Measurements from ENCODE around the gene ZNF470.
A peak's percentile ranks its signal among the peaks of the same experiment; 100 is the strongest.

The ZNF470 gene

GRCh38 chr19:56594783-56595547 lies 27.7 kb downstream of the ZNF470 start, which contains the start of gene ZNF71:
ZNF71 (plus strand) TSS chr19:56595302; CDS start chr19:56601559, 6,257 bp downstream.
- H3K9me3 Mint-ChIP-seq: peaks cover 61% of the 10 kb centered on the region

DNA sequence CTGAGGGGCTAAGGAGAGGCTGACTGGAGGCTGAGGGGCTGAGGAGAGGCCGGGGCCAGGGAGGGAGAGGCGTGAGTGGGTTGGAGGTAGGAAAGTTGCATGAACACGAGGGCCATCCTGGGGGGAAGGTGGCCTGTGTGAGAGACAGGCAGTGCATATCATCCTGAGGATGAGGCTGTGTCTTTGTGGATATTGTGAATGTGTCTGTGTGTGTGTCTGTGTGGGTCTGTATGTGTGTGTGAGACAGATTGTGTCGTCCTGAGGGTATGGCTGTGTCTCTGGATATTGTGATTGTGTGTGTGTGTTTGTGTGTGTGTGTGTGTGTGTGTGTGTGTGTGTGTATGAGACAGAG lies 28.3 kb downstream of the ZNF470 start:
- Mint-ChIP-seq H3K4me1 (ENCODE audit: low read depth) (peaks cover 12% of the 10 kb centered on the region), H3K9me3 (peaks cover 57% of the 10 kb centered on the region), H3K36me3 (ENCODE audit: low read depth) (peaks cover 24% of the 10 kb centered on the region), H3K27me3 (ENCODE audit: low read depth) (no peaks in the 10 kb centered on the region), H3K4me3 (peak overlapping the region; percentile 92), H3K27ac (peak overlapping the region; percentile 81)

More at GRCh38 chr19:56594783-56595547, 27.7 kb downstream of the ZNF470 start, which contains the start of gene ZNF71:
- Mint-ChIP-seq H3K27me3 (ENCODE audit: low read depth) (no peaks in the 10 kb centered on the region), H3K36me3 (ENCODE audit: low read depth) (peaks cover 22% of the 10 kb centered on the region), H3K4me1 (ENCODE audit: low read depth) (peaks cover 12% of the 10 kb centered on the region), H3K27ac (peak within 1 kb of the TSS; percentile 81), H3K4me3 (peak within 1 kb of the TSS; percentile 92)

DNA sequence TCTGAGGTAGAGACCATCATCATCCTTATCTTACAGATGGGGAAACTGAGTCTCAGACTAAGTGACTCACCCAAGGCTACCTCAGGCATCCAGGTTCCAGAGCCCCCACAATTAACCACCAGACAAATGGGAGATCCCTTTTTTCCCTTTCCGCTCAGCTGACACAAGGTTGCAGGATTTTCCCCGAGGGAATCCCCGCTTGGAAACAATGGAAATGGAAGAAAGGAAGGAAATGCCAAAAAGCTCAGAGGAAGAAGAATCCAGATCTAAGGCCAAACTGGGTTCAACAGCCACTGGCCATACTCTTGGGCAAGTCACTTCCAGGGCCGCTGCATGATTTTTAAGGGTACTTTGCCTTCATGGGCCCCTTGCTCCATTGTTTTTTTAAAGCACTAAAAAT lies 29.4 kb downstream of the ZNF470 start:
- no peak overlapping the region for H3K4me3 Mint-ChIP-seq
- peaks cover 35% of the 10 kb centered on the region for H3K36me3 Mint-ChIP-seq (ENCODE audit: low read depth)
- no peak overlapping the region for H3K27ac Mint-ChIP-seq

DNA sequence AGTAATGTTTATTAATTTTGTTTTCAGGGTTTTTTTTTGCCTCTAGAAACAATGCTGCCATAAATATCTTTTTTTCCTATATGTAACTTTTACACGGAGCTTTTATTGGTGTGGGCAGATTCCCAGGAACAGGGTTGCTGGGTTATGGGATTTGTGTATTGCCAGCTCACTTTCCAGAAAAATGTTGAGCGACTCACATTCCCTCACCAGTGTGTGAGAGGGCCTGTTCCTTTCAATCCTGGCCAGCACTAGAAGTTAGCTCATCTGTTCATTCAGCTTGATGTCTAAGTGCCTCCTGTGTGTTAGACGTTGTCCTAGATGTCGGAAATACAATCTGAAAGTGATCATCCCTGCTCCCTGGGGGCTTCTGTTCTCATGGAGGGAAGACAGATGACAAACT lies 30.4 kb downstream of the ZNF470 start:
- H3K27ac Mint-ChIP-seq: no peak overlapping the region
- no peak overlapping the region for H3K4me3 Mint-ChIP-seq
- peaks cover 43% of the 10 kb centered on the region for H3K36me3 Mint-ChIP-seq (ENCODE audit: low read depth)
- H3K4me1 Mint-ChIP-seq (ENCODE audit: low read depth): peaks cover 12% of the 10 kb centered on the region
- H3K9me3 Mint-ChIP-seq: peaks cover 59% of the 10 kb centered on the region
- no peaks in the 10 kb centered on the region for H3K27me3 Mint-ChIP-seq (ENCODE audit: low read depth)

More for the DNA sequence above, 29.4 kb downstream of the ZNF470 start:
- peaks cover 12% of the 10 kb centered on the region for H3K4me1 Mint-ChIP-seq (ENCODE audit: low read depth)
- H3K27me3 Mint-ChIP-seq (ENCODE audit: low read depth): no peaks in the 10 kb centered on the region
- peaks cover 61% of the 10 kb centered on the region for H3K9me3 Mint-ChIP-seq

DNA sequence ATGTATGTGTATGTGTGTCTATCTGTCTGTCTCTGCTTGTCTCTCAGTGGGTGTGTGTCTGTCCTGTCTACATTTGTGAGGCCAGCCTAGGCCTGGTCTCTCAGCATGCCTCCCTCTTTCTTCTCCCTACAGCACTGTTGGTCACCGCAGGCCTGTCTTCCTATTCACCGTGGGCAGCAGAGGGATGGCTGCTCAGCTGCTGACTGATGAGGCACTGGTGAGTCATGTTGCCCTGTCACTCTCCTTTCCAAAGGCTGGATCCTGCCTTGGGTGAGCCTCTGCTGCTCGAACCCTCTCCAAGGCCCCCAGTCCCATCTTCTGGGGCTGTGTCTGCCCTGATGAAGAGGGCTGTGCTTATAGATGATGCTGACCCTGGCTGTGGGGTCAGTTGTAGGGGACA lies 34.1 kb downstream of the ZNF470 start:
- Mint-ChIP-seq H3K4me1 (ENCODE audit: low read depth) (no peaks in the 10 kb centered on the region), H3K9me3 (peaks cover 63% of the 10 kb centered on the region), H3K27me3 (ENCODE audit: low read depth) (no peaks in the 10 kb centered on the region), H3K4me3 (no peak overlapping the region), H3K27ac (no peak overlapping the region), H3K36me3 (ENCODE audit: low read depth) (peaks cover 52% of the 10 kb centered on the region)

DNA sequence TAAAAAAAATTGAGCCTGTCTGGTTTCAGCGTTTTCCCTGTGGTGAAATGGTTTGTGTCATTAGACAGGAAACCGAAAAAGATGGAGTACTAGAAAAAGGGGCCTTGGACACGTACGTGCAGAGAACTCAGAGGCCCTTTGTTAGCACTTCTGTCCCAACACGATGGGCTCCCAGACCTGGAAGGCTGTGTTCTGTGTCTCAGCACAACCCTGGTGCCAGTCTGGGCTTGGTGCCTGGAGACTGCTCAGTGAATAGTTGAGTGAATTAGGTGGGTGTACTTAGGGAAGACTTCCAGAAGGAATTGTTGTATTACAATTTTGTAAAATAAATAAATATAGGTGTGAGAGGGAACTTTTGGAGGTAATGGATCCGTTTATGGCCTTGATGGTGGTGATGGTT lies 36.6 kb downstream of the ZNF470 start:
- peaks cover 44% of the 10 kb centered on the region for H3K36me3 Mint-ChIP-seq (ENCODE audit: low read depth)
- H3K4me1 Mint-ChIP-seq (ENCODE audit: low read depth): no peaks in the 10 kb centered on the region
- no peaks in the 10 kb centered on the region for H3K27me3 Mint-ChIP-seq (ENCODE audit: low read depth)
- peaks cover 62% of the 10 kb centered on the region for H3K9me3 Mint-ChIP-seq
- H3K4me3 Mint-ChIP-seq: no peak overlapping the region
- H3K27ac Mint-ChIP-seq: no peak overlapping the region

DNA sequence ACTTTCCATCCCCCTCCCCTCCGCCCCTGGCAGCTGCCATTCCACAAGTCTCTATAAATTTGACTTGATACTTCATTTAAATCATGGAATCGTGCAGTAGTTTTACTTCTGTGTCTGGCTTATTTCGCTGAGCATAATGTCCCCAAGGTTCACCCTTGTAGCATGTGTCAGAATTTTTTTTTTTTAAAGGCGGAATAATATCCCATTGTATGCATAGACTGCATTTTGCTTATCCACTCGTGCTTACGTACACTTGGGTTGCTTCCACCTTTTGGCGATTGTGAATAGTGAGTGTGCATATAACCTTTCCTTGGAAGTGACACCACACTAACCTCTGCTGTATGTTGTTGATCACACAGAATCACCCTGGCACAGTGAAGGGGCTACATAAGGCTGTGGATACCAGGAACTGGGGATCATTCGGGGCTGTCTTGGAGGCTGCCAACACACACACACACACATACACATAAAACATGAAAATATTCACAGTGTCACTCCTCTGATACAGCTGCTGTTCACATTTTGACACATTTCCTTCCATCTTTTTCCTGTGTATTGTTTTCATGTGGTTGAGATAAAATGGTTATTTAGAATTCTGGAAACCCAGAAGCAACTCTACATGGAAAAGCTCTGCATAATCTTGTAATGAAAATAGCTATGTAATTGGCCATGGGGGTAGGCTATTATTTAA lies 41.2 kb downstream of the ZNF470 start:
- H3K9me3 Mint-ChIP-seq: peaks cover 72% of the 10 kb centered on the region
- H3K27ac Mint-ChIP-seq: no peak overlapping the region
- peaks cover 21% of the 10 kb centered on the region for H3K36me3 Mint-ChIP-seq (ENCODE audit: low read depth)
- H3K4me3 Mint-ChIP-seq: no peak overlapping the region
- no peaks in the 10 kb centered on the region for H3K27me3 Mint-ChIP-seq (ENCODE audit: low read depth)
- H3K4me1 Mint-ChIP-seq (ENCODE audit: low read depth): no peaks in the 10 kb centered on the region

DNA sequence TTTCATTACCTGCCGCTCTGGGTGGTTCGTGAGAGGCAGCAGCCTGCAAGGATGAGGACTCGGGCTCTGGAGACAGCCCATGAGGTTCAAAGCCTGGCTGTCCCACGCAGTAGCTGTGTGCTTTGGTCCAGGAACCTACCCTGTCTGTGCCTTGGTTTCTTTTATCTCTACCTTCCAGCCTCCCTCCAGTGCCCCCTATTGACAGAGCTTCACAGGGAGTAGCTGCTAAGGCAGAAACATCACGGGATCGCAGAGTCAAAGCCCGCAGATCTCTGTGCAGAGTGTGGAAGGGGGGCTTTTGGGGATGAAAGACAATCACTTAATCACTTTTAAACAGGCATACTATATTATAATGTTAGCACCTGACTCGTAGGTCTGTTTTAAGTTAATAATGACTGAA lies 44.0 kb downstream of the ZNF470 start:
- Mint-ChIP-seq H3K27ac (no peak overlapping the region), H3K9me3 (peaks cover 84% of the 10 kb centered on the region), H3K4me3 (no peak overlapping the region), H3K27me3 (ENCODE audit: low read depth) (no peaks in the 10 kb centered on the region), H3K36me3 (ENCODE audit: low read depth) (peaks cover 21% of the 10 kb centered on the region), H3K4me1 (ENCODE audit: low read depth) (no peaks in the 10 kb centered on the region)

DNA sequence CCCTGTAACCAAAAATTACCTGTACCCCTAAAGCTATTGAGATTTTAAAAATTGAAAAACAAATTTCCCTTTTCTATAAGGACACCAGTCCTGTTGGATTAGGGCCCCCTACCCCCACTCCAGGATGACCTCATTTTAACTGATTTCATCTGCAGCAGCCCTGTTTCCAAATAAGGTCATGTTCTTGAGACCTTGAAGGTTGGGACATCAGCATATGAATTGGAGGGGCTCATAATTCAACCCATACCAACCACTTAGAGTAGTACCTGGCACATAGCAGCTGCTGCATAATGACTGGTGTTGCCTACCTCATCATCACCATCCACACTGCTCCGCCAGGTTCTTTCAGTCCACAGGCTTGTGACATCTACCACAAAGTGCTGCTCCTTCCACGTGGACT lies 45.5 kb downstream of the ZNF470 start:
- Mint-ChIP-seq H3K4me3 (no peak overlapping the region), H3K27ac (no peak overlapping the region), H3K27me3 (ENCODE audit: low read depth) (no peaks in the 10 kb centered on the region), H3K4me1 (ENCODE audit: low read depth) (no peaks in the 10 kb centered on the region), H3K9me3 (peaks cover 93% of the 10 kb centered on the region), H3K36me3 (ENCODE audit: low read depth) (peaks cover 24% of the 10 kb centered on the region)

DNA sequence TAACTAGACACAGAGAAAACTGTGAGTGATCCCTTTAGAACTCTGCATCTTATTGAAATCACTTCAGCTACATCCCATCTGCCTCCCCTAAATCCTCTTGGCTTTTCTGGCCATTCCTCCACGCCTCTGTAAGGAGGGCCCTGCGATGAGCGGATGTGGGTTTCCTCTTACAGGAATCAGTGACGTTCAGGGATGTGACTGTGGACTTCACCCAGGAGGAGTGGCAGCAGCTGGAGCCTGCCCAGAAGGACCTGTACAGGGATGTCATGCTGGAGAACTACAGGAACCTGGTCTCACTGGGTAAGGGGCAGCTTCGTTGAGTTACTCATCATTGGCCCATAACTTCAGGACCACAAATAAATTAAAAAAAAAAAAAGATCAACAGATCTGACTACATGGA lies 46.4 kb downstream of the ZNF470 start:
- Mint-ChIP-seq H3K9me3 (peaks cover 92% of the 10 kb centered on the region), H3K27ac (no peak overlapping the region), H3K4me1 (ENCODE audit: low read depth) (no peaks in the 10 kb centered on the region), H3K4me3 (no peak overlapping the region), H3K27me3 (ENCODE audit: low read depth) (no peaks in the 10 kb centered on the region), H3K36me3 (ENCODE audit: low read depth) (peaks cover 27% of the 10 kb centered on the region)

DNA sequence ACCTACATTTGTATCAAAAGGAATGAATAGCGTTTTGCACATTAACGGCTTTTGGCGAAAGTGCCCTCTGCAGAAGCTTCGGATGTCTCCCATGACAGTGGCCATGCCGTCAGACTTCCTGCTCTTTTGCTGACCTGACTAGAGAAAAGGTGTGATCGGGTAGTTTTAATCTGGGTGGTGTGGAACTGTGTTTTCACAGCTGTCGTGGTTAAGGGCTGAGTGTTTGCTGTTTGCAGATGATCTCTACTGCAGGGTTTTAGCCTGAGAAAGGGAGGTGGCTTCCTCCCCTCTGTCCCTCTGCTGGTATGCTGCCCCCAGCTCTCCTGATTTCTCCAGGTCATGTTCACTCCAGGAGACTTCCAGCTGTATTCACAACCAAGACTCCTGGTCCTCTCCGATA lies 50.3 kb downstream of the ZNF470 start:
- H3K4me3 Mint-ChIP-seq: no peak overlapping the region
- peaks cover 82% of the 10 kb centered on the region for H3K9me3 Mint-ChIP-seq

GRCh38 chr19:56619121-56619520 lies 51.9 kb downstream of the ZNF470 start:
- Mint-ChIP-seq H3K27ac (no peak overlapping the region), H3K4me1 (ENCODE audit: low read depth) (no peaks in the 10 kb centered on the region)

More for the DNA sequence above, 50.3 kb downstream of the ZNF470 start:
- no peaks in the 10 kb centered on the region for H3K27me3 Mint-ChIP-seq (ENCODE audit: low read depth)
- H3K27ac Mint-ChIP-seq: no peak overlapping the region
- no peaks in the 10 kb centered on the region for H3K4me1 Mint-ChIP-seq (ENCODE audit: low read depth)
- H3K36me3 Mint-ChIP-seq (ENCODE audit: low read depth): peaks cover 30% of the 10 kb centered on the region

GRCh38 chr19:56622374-56622773 lies 55.1 kb downstream of the ZNF470 start:
- H3K9me3 Mint-ChIP-seq: peaks cover 65% of the 10 kb centered on the region

More at GRCh38 chr19:56619121-56619520, 51.9 kb downstream of the ZNF470 start:
- H3K36me3 Mint-ChIP-seq (ENCODE audit: low read depth): peaks cover 37% of the 10 kb centered on the region
- peaks cover 78% of the 10 kb centered on the region for H3K9me3 Mint-ChIP-seq
- H3K27me3 Mint-ChIP-seq (ENCODE audit: low read depth): no peaks in the 10 kb centered on the region
- H3K4me3 Mint-ChIP-seq: no peak overlapping the region

DNA sequence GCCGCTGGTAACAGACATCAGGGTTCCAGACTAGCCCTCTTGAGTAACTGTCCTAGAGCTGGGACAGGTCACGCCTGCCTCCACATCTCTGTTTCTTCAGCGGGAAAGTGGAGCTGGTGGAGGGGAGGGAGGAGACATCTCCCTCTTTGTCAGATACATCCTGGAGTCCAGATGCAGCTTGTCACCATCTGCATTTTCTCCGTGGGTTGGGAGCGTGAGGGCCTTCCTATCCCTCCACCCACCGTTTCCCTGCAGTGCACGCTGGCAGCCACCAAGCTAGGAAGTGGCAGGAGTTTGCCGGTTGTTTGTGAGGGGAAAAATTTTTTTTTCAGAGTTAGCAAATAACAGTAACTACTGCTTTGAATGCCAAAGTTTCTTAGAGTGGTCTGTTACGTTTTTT lies 55.7 kb downstream of the ZNF470 start:
- H3K27me3 Mint-ChIP-seq (ENCODE audit: low read depth): no peaks in the 10 kb centered on the region
- no peaks in the 10 kb centered on the region for H3K4me1 Mint-ChIP-seq (ENCODE audit: low read depth)
- H3K9me3 Mint-ChIP-seq: peaks cover 66% of the 10 kb centered on the region
- peaks cover 34% of the 10 kb centered on the region for H3K36me3 Mint-ChIP-seq (ENCODE audit: low read depth)
- H3K27ac Mint-ChIP-seq: no peak overlapping the region
- H3K4me3 Mint-ChIP-seq: no peak overlapping the region

More at GRCh38 chr19:56622374-56622773, 55.1 kb downstream of the ZNF470 start:
- H3K4me1 Mint-ChIP-seq (ENCODE audit: low read depth): no peaks in the 10 kb centered on the region
- H3K27ac Mint-ChIP-seq: no peak overlapping the region
- H3K4me3 Mint-ChIP-seq: no peak overlapping the region
- H3K36me3 Mint-ChIP-seq (ENCODE audit: low read depth): peaks cover 38% of the 10 kb centered on the region
- H3K27me3 Mint-ChIP-seq (ENCODE audit: low read depth): no peaks in the 10 kb centered on the region

- Mint-ChIP-seq H3K4me1 (ENCODE audit: low read depth) (no peaks in the 10 kb centered on the region), H3K4me3 (no peak overlapping the region), H3K27ac (no peak overlapping the region), H3K27me3 (ENCODE audit: low read depth) (no peaks in the 10 kb centered on the region), H3K36me3 (ENCODE audit: low read depth) (peaks cover 31% of the 10 kb centered on the region), H3K9me3 (peaks cover 67% of the 10 kb centered on the region)
These were observed 58.4 kb downstream of the ZNF470 start for GRCh38 chr19:56625708-56626107.

Data from T-helper 1 cell treated with Interleukin-12 subunit alpha and Interleukin-12 subunit beta and Interleukin-4 antibody, amounts not matched to agents 30 μg/mL and 1 μg/mL, for 36 hours (primary cell).